Esophagus muscularis mucosa (tissue), 4 donors: Measurements from ENCODE around the gene ARSB. TPM values are rescaled to one million over a fixed set of nuclear protein-coding genes. Genes with fewer than 3 reads are reported as not detected.

Source experiments
- DNase-seq: peaks from one replicate; pipeline ENCODE4 v3.0.0-alpha.2; 2017; ENCODE audit errors: extremely low spot score
- H3K27ac ChIP-seq, 4 donors: fragments of 200-600 bp; sonication (generic); replicated peaks in 1 of 4; 1 replicate in 3 of 4; 2 replicates in 1 of 4; pipeline ENCODE4 v1.5.1; 2016 to 2019; ENCODE audit warnings: mild to moderate bottlenecking in 1 of 4
- H3K27me3 ChIP-seq, 4 donors: fragments of 200-600 bp; sonication (generic); one replicate each; pipeline versions ENCODE4 v1.5.1 to v1.6.0; 2016 to 2019
- H3K36me3 ChIP-seq, 4 donors: fragments of 200-600 bp; sonication (generic); one replicate each; pipeline ENCODE4 v1.5.1; 2016 to 2019
- H3K4me1 ChIP-seq, 4 donors: fragments of 200-600 bp; sonication (generic); one replicate each; pipeline ENCODE4 v1.5.1; 2016 to 2019
- H3K4me3 ChIP-seq, 4 donors: fragments of 200-600 bp; sonication (generic); 1 replicate in 2 of 4; 2 replicates in 2 of 4; pipeline ENCODE4 v1.5.1; 2016 to 2019; ENCODE audit warnings: mild to moderate bottlenecking in 4 of 4, moderate library complexity in 1 of 4
- H3K9me3 ChIP-seq, 4 donors: fragments of 200-600 bp; sonication (generic); 1 replicate in 3 of 4; 2 replicates in 1 of 4; pipeline ENCODE4 v1.5.1; 2016 to 2019
- EP300 ChIP-seq: sonication (generic); formaldehyde crosslinking; IDR thresholded peaks from one replicate; pipeline ENCODE4 v1.6.1; 2017; ENCODE audit warnings: antibody characterized with exemption
- POLR2A ChIP-seq: fragments of 450-650 bp; IDR thresholded peaks from one replicate; pipeline ENCODE4 v1.6.1; 2017; ENCODE audit warnings: antibody characterized with exemption, moderate library complexity, mild to moderate bottlenecking, low read depth
- POLR2AphosphoS5 ChIP-seq, 2 donors: sonication (generic); formaldehyde crosslinking; IDR thresholded peaks; one replicate each; pipeline ENCODE4 v1.6.1; 2017; ENCODE audit warnings: antibody characterized with exemption in 2 of 2
- WGBS: methylation state at CpG from one replicate; pipeline ENCODE4 v1.1.5; 2018; 5-methylcytosine and 5-hydroxymethylcytosine counted together
- intact Hi-C: fragments of 100-400 bp; cut with DNase I; formaldehyde crosslinking; loops from one replicate; pipeline ENCODE4 v1.15.1; 2023
- total RNA-seq, 4 donors: library from RNA; depleted of rRNA; stranded (reverse); fragments of >200 nt; gene quantifications; one replicate each; pipeline versions ENCODE4 v1.1.0 to v1.2.1, GENCODE V29; 2016
- TF ChIP-seq, protein P1 (sequence below), 3 experiments: fragments of 200-600 bp in 2 of 3; fragments of 450-650 bp in 1 of 3; sonication (generic) in 2 of 3; IDR thresholded peaks; one replicate each; pipeline ENCODE4 v1.5.1; 2017 to 2019; ENCODE audit warnings: antibody characterized with exemption in 3 of 3, mild to moderate bottlenecking in 2 of 3, moderate library complexity in 1 of 3

ARSB gene
- total RNA-seq, 4 donors from 2014 or later = 58.0 to 103 (median 67.5) TPM

DNA sequence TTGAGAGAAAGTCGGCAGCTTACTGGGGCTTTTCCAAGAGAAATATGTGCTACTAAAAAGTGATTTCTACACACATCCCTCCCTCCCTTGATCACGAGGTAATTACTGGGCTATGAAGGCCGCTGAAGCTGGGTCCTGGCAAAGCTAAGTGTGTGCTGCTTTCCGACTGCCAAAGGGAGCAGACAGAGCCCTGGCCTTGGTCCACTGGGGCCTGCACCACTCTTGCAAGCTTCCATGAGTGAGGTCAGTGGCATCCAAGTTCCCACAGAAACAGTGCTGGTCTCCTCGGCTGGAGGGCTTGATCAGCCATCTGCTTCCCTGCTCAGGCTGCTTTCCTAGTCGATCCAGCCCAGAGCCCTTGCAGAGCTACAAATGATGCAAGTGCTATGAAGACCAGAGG lies 181.8 kb downstream of the ARSB start:
- Histone ChIP-seq H3K27ac (peak overlapping the region in 1 of 4 donors; percentile 12), H3K36me3 (peaks cover 0 to 3% (median 0%) of the 10 kb centered on the region in 4 donors), H3K27me3 (no peaks in the 10 kb centered on the region), H3K9me3 (no peaks in the 10 kb centered on the region), H3K4me1 (peaks cover 0 to 20% (median 3%) of the 10 kb centered on the region in 4 donors), H3K4me3 (peak overlapping the region in 1 of 4 donors; percentile 4)
- 47% methylated on average over 6 of the region's 6 CpGs for WGBS
- intact Hi-C loops = no loop called here
- no peak for TF ChIP-seq EP300
- peak in 1 of 2 donors; percentile 30 for TF ChIP-seq POLR2AphosphoS5 (IDR thresholded peaks at IDR 0.05)
- no peak for DNase-seq

DNA sequence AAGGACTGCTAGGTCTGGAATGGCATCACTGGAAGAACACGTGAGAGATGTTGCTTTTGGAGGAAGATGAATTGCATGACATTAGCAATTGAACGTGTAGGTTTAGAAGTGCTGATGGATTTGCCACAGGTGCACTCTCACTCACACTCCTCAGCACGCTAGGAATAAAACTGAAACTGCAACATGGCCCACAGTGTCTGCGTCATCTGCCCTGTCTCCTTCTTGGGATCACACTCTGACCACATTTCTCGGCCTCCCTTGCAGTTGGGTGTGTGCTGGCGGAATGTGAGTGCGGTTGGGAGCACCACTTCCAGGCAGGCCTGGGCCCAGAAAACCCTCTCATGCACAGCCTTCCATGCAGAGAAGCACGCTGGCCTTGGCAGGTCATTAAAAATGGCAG lies 183.7 kb downstream of the ARSB start:
- no peak for DNase-seq
- Histone ChIP-seq H3K27me3 (no peaks in the 10 kb centered on the region), H3K9me3 (no peaks in the 10 kb centered on the region), H3K27ac (no peak overlapping the region), H3K4me1 (peaks cover 0 to 20% (median 3%) of the 10 kb centered on the region in 4 donors), H3K4me3 (no peak overlapping the region), H3K36me3 (peaks cover 0 to 3% (median 0%) of the 10 kb centered on the region in 4 donors)
- 90% methylated on average over 8 of the region's 8 CpGs for WGBS
- TF ChIP-seq, protein P1, sequence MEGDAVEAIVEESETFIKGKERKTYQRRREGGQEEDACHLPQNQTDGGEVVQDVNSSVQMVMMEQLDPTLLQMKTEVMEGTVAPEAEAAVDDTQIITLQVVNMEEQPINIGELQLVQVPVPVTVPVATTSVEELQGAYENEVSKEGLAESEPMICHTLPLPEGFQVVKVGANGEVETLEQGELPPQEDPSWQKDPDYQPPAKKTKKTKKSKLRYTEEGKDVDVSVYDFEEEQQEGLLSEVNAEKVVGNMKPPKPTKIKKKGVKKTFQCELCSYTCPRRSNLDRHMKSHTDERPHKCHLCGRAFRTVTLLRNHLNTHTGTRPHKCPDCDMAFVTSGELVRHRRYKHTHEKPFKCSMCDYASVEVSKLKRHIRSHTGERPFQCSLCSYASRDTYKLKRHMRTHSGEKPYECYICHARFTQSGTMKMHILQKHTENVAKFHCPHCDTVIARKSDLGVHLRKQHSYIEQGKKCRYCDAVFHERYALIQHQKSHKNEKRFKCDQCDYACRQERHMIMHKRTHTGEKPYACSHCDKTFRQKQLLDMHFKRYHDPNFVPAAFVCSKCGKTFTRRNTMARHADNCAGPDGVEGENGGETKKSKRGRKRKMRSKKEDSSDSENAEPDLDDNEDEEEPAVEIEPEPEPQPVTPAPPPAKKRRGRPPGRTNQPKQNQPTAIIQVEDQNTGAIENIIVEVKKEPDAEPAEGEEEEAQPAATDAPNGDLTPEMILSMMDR (IDR thresholded peaks at IDR 0.05) = no peak
- TF ChIP-seq EP300 (no peak), POLR2AphosphoS5 (IDR thresholded peaks at IDR 0.05) (no peak), POLR2A (no peak)
- intact Hi-C loops = no loop called here

DNA sequence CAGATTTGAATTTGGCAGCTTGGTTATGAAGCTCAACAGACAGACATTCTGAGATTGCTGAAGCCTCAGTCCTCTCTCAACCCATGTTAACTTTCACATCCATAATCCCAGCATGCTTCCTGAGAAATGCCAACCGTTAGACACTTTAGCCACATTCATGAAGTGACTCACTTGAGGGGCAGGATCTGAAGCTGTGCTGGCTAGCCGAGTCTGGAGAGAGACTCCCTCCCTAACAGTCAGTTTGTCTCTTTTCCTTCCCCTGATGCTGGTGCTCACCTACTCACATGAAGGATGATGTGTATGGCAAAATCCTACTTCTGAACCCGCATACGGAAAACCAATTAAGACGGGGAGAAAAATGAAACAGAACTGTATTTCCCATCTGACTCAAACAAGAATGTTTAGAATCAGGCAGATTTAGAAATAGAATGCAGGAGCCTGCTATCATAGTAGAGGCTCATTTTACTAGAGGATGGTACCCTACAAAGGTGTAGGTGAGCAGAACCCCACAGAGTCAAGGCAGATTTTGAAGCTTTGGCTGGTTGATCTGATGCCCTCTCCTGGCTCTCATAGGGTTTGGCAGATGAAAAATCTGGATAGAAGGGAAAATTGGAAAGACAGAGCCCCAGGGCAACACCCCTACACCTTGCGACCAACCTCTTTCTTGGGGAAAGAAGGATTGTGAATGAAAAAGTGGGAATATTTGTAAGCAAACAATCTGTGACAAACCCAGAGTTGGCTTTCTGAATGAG lies 185.7 kb downstream of the ARSB start:
- Histone ChIP-seq H3K27ac (no peak overlapping the region), H3K4me1 (peaks cover 0 to 20% (median under 1%) of the 10 kb centered on the region in 4 donors), H3K9me3 (no peaks in the 10 kb centered on the region), H3K4me3 (no peak overlapping the region), H3K27me3 (no peaks in the 10 kb centered on the region), H3K36me3 (peaks cover 0 to 3% (median 0%) of the 10 kb centered on the region in 4 donors)
- 92% methylated on average over 6 of the region's 6 CpGs for WGBS
- TF ChIP-seq, protein P1 (IDR thresholded peaks at IDR 0.05) = no peak
- no peak for TF ChIP-seq EP300
- no peak for TF ChIP-seq POLR2AphosphoS5 (IDR thresholded peaks at IDR 0.05)
- no peak for TF ChIP-seq POLR2A
- intact Hi-C loops = no loop called here
- no peak for DNase-seq

GRCh38 chr5:78798673-78799029 lies 186.5 kb downstream of the ARSB start:
- 66% methylated on average over 3 of the region's 3 CpGs for WGBS
- Histone ChIP-seq H3K27ac (no peak overlapping the region), H3K36me3 (peaks cover 0 to 3% (median 0%) of the 10 kb centered on the region in 4 donors), H3K4me3 (no peak overlapping the region), H3K4me1 (peaks cover 0 to 17% (median 0%) of the 10 kb centered on the region in 4 donors), H3K27me3 (no peaks in the 10 kb centered on the region), H3K9me3 (no peaks in the 10 kb centered on the region)
- intact Hi-C loops = no loop called here
- TF ChIP-seq, protein P1 (IDR thresholded peaks at IDR 0.05) = no peak
- TF ChIP-seq EP300 (no peak), POLR2A (no peak), POLR2AphosphoS5 (IDR thresholded peaks at IDR 0.05) (no peak)
- no peak for DNase-seq

GRCh38 chr5:78797936-78798672 lies 187.0 kb downstream of the ARSB start:
- TF ChIP-seq POLR2AphosphoS5 (IDR thresholded peaks at IDR 0.05) (no peak), EP300 (no peak), POLR2A (no peak)
- TF ChIP-seq, protein P1 (IDR thresholded peaks at IDR 0.05) = no peak
- H3K27ac ChIP-seq = no peak overlapping the region

More at GRCh38 chr5:78797936-78798672, 187.0 kb downstream of the ARSB start:
- Histone ChIP-seq H3K36me3 (peaks cover 0 to 3% (median 0%) of the 10 kb centered on the region in 4 donors), H3K27me3 (no peaks in the 10 kb centered on the region), H3K4me3 (no peak overlapping the region), H3K4me1 (peaks cover 0 to 11% (median 0%) of the 10 kb centered on the region in 4 donors), H3K9me3 (no peaks in the 10 kb centered on the region)
- intact Hi-C loops = no loop called here
- WGBS = 76% methylated on average over 8 of the region's 8 CpGs
- no peak for DNase-seq
